K562 (cell line): ENCODE data around the gene DAG1. TPM values are rescaled to one million over a fixed set of nuclear protein-coding genes. Genes with fewer than 3 reads are reported as not detected.
A peak's percentile ranks its signal among the peaks of the same experiment; 100 is the strongest.

Source experiments
- ARHGAP35 ChIP-seq: fragments of 450-650 bp; IDR thresholded peaks from 2 replicates; pipeline ENCODE4 v1.6.1; 2018; ENCODE audit not compliant: partially characterized antibody
- ATF1 ChIP-seq, 2 experiments: fragments of 450-650 bp in 1 of 2; IDR thresholded peaks; 2 replicates each; pipeline ENCODE4 v1.6.1; 2016; ENCODE audit warnings: missing compliant biosample characterization in 1 of 2, missing genetic modification characterization in 1 of 2
- DIDO1 ChIP-seq: fragments of 450-650 bp; IDR thresholded peaks from 2 replicates; pipeline ENCODE4 v1.6.1; 2016; ENCODE audit warnings: low read depth, missing biosample characterization, missing genetic modification characterization
- ELF2 ChIP-seq: fragments of 250-450 bp; sonication (Bioruptor Pico); IDR thresholded peaks from 2 replicates; pipeline ENCODE4 v1.5.0; 2021; ENCODE audit warnings: mild to moderate bottlenecking
- ETV5 ChIP-seq: sonication (generic); formaldehyde crosslinking; IDR thresholded peaks from 2 replicates; pipeline ENCODE4 v1.4.0; 2020; ENCODE audit warnings: low read depth, mild to moderate bottlenecking, missing genetic modification reagents
- HNRNPK ChIP-seq: fragments of 200-400 bp; formaldehyde crosslinking; IDR thresholded peaks from one replicate; pipeline ENCODE4 v1.6.1; 2018; ENCODE audit warnings: mild to moderate bottlenecking, low read depth, low read length; ENCODE audit not compliant: poor library complexity, severe bottlenecking
- KDM1A ChIP-seq, 2 experiments: fragments of 450-650 bp; IDR thresholded peaks; 2 replicates each; pipeline ENCODE4 v1.6.1; 2016; ENCODE audit warnings: mild to moderate bottlenecking in 2 of 2
- KDM2B ChIP-seq: fragments of 250-450 bp; sonication (Bioruptor Pico); IDR thresholded peaks from 2 replicates; pipeline ENCODE4 v1.8.0; 2021; ENCODE audit warnings: mild to moderate bottlenecking, moderate library complexity
- MAFG ChIP-seq: fragments of 450-650 bp; conservative IDR thresholded peaks from 2 replicates; pipeline ENCODE4 v1.6.1; 2016; ENCODE audit warnings: missing genetic modification characterization, missing compliant biosample characterization
- MBD2 ChIP-seq: sonication (generic); IDR thresholded peaks from 2 replicates; pipeline ENCODE4 v1.6.1; 2016; ENCODE audit warnings: low read depth, borderline replicate concordance
- RHOXF2B ChIP-seq: fragments of 250-450 bp; sonication (Bioruptor Pico); conservative IDR thresholded peaks from 2 replicates; pipeline ENCODE4 v1.5.1; 2021
- SAP30 ChIP-seq: fragments of 200-600 bp; sonication (generic); IDR thresholded peaks from 2 replicates; pipeline ENCODE4 v1.6.1; 2012; ENCODE audit warnings: borderline replicate concordance, low read depth, mild to moderate bottlenecking, moderate library complexity, low read length, control low read depth, inconsistent platforms; ENCODE audit not compliant: insufficient read depth, poor library complexity, severe bottlenecking
- SIN3A ChIP-seq, 2 experiments: fragments of 150-350 bp in 1 of 2; IDR thresholded peaks; 2 replicates each; pipeline ENCODE4 v1.6.1; 2011 to 2016; ENCODE audit warnings: borderline replicate concordance in 2 of 2, low read depth in 2 of 2, low read length in 2 of 2, mild to moderate bottlenecking in 2 of 2, moderate library complexity in 2 of 2; ENCODE audit not compliant: control insufficient read depth in 1 of 2
- TBL1XR1 ChIP-seq, 2 experiments: IDR thresholded peaks; 2 replicates each; pipeline ENCODE4 v1.6.1; 2012; ENCODE audit warnings: improper control_type of control experiment in 2 of 2, low read length in 2 of 2, mild to moderate bottlenecking in 1 of 2
- ZKSCAN3 ChIP-seq: fragments of 250-450 bp; sonication (Bioruptor Pico); IDR thresholded peaks from 2 replicates; pipeline ENCODE4 v1.4.0; 2020
- ZNF124 ChIP-seq: sonication (generic); formaldehyde crosslinking; IDR thresholded peaks from 2 replicates; pipeline ENCODE4 v1.8.1; 2022; ENCODE audit warnings: missing genetic modification reagents
- ZNF224 ChIP-seq: sonication (generic); formaldehyde crosslinking; IDR thresholded peaks from 2 replicates; pipeline ENCODE4 v1.8.0; 2022; ENCODE audit warnings: mild to moderate bottlenecking, missing genetic modification reagents
- ZNF431 ChIP-seq: sonication (generic); formaldehyde crosslinking; IDR thresholded peaks from 2 replicates; pipeline ENCODE4 v1.8.0; 2022; ENCODE audit warnings: mild to moderate bottlenecking, missing genetic modification reagents
- ZNF511 ChIP-seq: sonication (generic); formaldehyde crosslinking; IDR thresholded peaks from 2 replicates; pipeline ENCODE4 v1.8.0; 2022; ENCODE audit warnings: mild to moderate bottlenecking, missing genetic modification reagents
- ZNF778 ChIP-seq: fragments of 450-650 bp; formaldehyde crosslinking; IDR thresholded peaks from 2 replicates; pipeline ENCODE4 v1.4.0; 2020; ENCODE audit warnings: mild to moderate bottlenecking, moderate library complexity
- polyA plus RNA-seq, 8 experiments: library from polyadenylated mRNA; depleted of rRNA in 4 of 8; stranded (reverse) in 5 of 8; unstranded in 3 of 8; fragments of >200 nt; fragmentation: Nextera tagmentation in 2 of 8; fragmentation: Illumina TruSeq in 1 of 8; extraction: Ambion mirVana in 2 of 8; extraction: Trizol in 1 of 8; gene quantifications; 2 replicates each; pipeline versions ENCODE4 v1.2.1 to v1.2.3, GENCODE V29; 2011 to 2014; ENCODE audit warnings: inconsistent platforms in 1 of 8, missing spikeins in 1 of 8
- total RNA-seq, 7 experiments: library from RNA; depleted of rRNA in 6 of 7; stranded (reverse); fragments of >200 nt in 6 of 7; fragmentation: Illumina TruSeq in 2 of 7; extraction: Trizol in 2 of 7; gene quantifications; 2 replicates each; pipeline versions ENCODE4 v1.2.1 to v1.2.3, GENCODE V29; 2011 to 2021; ENCODE audit warnings: low replicate concordance in 1 of 7
- TF ChIP-seq, protein P1 (sequence below), 2 experiments: IDR thresholded peaks; 2 replicates each; pipeline ENCODE4 v1.6.1; 2012; ENCODE audit warnings: improper control_type of control experiment in 2 of 2, low read depth in 2 of 2, low read length in 2 of 2, borderline replicate concordance in 1 of 2
- TF ChIP-seq, protein P2 (sequence below): sonication (generic); formaldehyde crosslinking; IDR thresholded peaks from 2 replicates; pipeline ENCODE4 v1.8.0; 2022; ENCODE audit warnings: mild to moderate bottlenecking, missing genetic modification reagents
- TF ChIP-seq, protein P3 (sequence below): fragments of 200-800 bp; sonication (Bioruptor generic); IDR thresholded peaks from 2 replicates; pipeline ENCODE4 v1.6.1; 2017; ENCODE audit warnings: missing genetic modification characterization, missing compliant biosample characterization

Gene DAG1
- total and polyA plus RNA-seq, 9 of the 15 experiments (the other 6 are each of a cell fraction or from before 2014, with no cell fraction given), result 0.29 to 19.6 (median 8.2) TPM

DNA sequence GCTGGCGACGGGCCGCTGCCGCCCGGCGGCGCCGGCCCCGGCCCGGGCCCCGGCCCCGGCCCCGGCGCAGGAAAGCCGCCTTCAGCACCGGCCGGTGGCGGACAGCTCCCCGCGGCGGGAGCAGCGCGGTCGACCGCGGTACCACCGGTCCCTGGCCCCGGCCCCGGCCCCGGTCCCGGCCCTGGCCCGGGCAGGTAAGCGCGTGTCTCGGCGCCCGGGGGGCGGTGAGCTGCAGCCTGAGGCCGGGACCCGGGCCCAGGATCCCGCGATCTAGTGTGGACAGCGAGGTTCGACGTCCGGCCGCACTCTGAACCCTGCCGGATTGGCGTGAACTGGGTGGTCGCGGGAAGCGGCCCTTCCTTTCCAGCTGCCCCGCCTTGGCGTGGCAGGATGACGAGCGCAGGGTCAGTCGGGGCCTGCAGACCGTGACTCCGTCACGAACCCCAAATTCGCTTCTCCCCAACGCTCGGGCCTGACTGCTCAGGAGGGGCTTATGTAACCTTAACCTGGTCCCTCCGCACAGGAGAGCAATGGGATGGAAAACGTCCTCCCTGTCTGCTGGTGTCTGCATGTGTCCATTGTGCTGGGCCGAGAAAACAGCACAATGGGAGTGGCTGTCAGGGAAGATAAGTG, 84.7 kb downstream of the DAG1 start (continued):
- TF ChIP-seq ELF2 (CRISPR knock-in tag) (no peak), MBD2 (no peak), SIN3A (IDR thresholded peaks at IDR 0.05; ENCODE audit: borderline replicate concordance in 2 of 2, control insufficient read depth in 1 of 2, low read depth in 2 of 2, low read length in 2 of 2) (peak; percentile 82 to 98; a peak in 3 of 4 replicates), SAP30 (peak; percentile 56), MAFG (tag) (no peak), ARHGAP35 (no peak), TBL1XR1 (IDR thresholded peaks at IDR 0.05; ENCODE audit: low read length in 2 of 2) (no peak), ZNF224 (CRISPR knock-in tag) (no peak), DIDO1 (tag) (no peak), HNRNPK (no peak), KDM1A (IDR thresholded peaks at IDR 0.05) (no peak), ZNF431 (CRISPR knock-in tag) (no peak), ETV5 (no peak), RHOXF2B (CRISPR knock-in tag) (no peak), KDM2B (CRISPR knock-in tag) (no peak), ZNF778 (CRISPR knock-in tag) (no peak), ATF1 (CRISPR knock-in tag; IDR thresholded peaks at IDR 0.05) (no peak), ATF1 (tag; IDR thresholded peaks at IDR 0.05) (no peak), ZKSCAN3 (no peak), ZNF124 (no peak), ZNF511 (peak; percentile 41; the same call in 1 of the 2 replicates)
- TF ChIP-seq, protein P1, sequence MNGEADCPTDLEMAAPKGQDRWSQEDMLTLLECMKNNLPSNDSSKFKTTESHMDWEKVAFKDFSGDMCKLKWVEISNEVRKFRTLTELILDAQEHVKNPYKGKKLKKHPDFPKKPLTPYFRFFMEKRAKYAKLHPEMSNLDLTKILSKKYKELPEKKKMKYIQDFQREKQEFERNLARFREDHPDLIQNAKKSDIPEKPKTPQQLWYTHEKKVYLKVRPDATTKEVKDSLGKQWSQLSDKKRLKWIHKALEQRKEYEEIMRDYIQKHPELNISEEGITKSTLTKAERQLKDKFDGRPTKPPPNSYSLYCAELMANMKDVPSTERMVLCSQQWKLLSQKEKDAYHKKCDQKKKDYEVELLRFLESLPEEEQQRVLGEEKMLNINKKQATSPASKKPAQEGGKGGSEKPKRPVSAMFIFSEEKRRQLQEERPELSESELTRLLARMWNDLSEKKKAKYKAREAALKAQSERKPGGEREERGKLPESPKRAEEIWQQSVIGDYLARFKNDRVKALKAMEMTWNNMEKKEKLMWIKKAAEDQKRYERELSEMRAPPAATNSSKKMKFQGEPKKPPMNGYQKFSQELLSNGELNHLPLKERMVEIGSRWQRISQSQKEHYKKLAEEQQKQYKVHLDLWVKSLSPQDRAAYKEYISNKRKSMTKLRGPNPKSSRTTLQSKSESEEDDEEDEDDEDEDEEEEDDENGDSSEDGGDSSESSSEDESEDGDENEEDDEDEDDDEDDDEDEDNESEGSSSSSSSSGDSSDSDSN (IDR thresholded peaks at IDR 0.05; ENCODE audit: borderline replicate concordance in 1 of 2, low read depth in 2 of 2, low read length in 2 of 2), result peak in 1 of 2 experiments; percentile 82; a peak in 1 of 4 replicates
- TF ChIP-seq, protein P2, sequence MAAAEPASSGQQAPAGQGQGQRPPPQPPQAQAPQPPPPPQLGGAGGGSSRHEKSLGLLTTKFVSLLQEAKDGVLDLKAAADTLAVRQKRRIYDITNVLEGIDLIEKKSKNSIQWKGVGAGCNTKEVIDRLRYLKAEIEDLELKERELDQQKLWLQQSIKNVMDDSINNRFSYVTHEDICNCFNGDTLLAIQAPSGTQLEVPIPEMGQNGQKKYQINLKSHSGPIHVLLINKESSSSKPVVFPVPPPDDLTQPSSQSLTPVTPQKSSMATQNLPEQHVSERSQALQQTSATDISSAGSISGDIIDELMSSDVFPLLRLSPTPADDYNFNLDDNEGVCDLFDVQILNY (CRISPR knock-in tag), result no peak
- TF ChIP-seq, protein P3, sequence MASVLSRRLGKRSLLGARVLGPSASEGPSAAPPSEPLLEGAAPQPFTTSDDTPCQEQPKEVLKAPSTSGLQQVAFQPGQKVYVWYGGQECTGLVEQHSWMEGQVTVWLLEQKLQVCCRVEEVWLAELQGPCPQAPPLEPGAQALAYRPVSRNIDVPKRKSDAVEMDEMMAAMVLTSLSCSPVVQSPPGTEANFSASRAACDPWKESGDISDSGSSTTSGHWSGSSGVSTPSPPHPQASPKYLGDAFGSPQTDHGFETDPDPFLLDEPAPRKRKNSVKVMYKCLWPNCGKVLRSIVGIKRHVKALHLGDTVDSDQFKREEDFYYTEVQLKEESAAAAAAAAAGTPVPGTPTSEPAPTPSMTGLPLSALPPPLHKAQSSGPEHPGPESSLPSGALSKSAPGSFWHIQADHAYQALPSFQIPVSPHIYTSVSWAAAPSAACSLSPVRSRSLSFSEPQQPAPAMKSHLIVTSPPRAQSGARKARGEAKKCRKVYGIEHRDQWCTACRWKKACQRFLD, result peak; percentile 30; the same call in 1 of the 2 replicates
